ENCODE results near the gene AP3D1.

GRCh38 chr19:2079865-2080301 lies 71.5 kb downstream of the AP3D1 start:
- TF ChIP-seq CTCF (conservative IDR thresholded peaks at IDR 0.05; ENCODE audit: low read length): no peak
- TF ChIP-seq EZH2phosphoT487 (IDR thresholded peaks at IDR 0.05; ENCODE audit: borderline replicate concordance, low read depth, low read length): no peak

Data from OCI-LY7 (cell line).